Activated CD8-positive, alpha-beta memory T cell treated with anti-CD3 and anti-CD28 coated beads for 1 hour (primary cell): ENCODE results near the gene SOCS3.
"Not testable (repeated sequence)": the region's sequence is repeated elsewhere in the genome, so short reads cannot be mapped to it uniquely, and the experiment has no call there.

Experiments used
- DNase-seq, 2 donors: peaks; one replicate each; pipeline ENCODE4 v3.0.0-alpha.2; 2020; ENCODE audit warnings: low read depth in 1 of 2; ENCODE audit errors: extremely low read depth in 1 of 2

SOCS3 gene

GRCh38 chr17:78314683-78315354 is 45.1 kb downstream of the SOCS3 start:
- DNase-seq, result no peak

- DNase-seq, result peak; percentile 34 to 42
These were observed 45.9 kb downstream of the SOCS3 start for GRCh38 chr17:78313735-78314648.

GRCh38 chr17:78309659-78310255 is 50.1 kb downstream of the SOCS3 start:
- not testable (repeated sequence) for DNase-seq

GRCh38 chr17:78307887-78308638 is 51.8 kb downstream of the SOCS3 start:
- no peak for DNase-seq

GRCh38 chr17:78306913-78307312 is 53.0 kb downstream of the SOCS3 start:
- DNase-seq, result no peak
